HG02840 (cell line): ENCODE data around the gene FALEC.
"Not testable (repeated sequence)": the region's sequence is repeated elsewhere in the genome, so short reads cannot be mapped to it uniquely, and the experiment has no call there.

Source experiments
- ATAC-seq: cut with Tn5 transposase; IDR thresholded peaks from one replicate; pipeline ENCODE4 v1.9.1; 2021; ENCODE audit warnings: mild to moderate bottlenecking, moderate library complexity, moderate number of reproducible peaks; ENCODE audit not compliant: unreplicated experiment, low FRiP score

FALEC gene

DNA sequence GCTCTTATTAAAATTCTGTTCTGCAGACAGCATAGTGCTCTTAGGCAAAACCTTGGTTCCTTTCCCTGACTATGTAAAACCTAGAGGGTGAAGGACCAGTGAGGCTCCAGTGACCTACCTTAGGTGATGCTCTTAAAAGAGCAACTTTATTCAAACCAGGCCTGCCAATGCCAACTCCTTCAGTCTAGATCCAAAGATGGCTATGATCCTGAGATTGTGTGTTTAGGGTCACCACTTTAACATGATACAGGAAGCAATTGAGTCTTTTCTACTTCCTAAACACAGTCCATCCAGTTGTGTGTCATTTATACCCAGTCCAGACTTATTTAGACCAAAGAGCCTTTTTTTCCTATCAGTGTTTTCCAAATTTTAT, 53.0 kb downstream of the FALEC start:
- ATAC-seq, result no peak

DNA sequence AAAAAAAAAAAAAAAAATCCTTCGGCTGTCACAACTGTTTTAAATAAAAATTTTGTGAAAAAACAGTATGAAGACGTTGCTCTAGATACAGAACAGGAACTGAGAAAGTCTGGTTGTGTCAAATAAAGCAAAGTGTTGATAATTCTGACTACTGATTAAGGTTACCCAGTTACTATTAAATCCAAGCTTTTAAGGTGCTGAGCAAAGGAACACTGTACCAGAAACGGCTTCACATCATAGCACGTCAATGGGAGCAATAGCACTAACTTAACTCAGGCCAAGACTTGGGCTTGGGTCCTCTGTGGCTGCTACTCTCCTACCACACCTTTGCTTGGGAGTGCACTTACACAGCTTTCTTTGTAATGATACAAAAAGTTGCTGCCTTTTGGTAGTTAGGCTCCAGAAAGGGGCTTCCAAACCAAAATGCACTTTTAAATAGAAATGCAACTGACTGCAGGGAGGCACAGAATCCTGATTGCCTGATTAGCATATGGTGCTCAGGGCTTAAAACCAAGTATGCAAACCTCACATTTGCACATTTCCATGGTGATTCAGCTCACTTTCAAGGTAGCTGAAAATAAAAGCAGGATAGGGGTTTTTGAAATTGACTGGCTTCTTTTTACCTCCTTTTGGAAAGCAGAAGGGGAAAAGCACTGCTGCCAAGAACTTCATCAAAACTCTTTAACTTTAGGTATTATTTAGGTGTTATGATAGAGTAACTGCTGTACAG, 57.5 kb downstream of the FALEC start:
- no peak for ATAC-seq

DNA sequence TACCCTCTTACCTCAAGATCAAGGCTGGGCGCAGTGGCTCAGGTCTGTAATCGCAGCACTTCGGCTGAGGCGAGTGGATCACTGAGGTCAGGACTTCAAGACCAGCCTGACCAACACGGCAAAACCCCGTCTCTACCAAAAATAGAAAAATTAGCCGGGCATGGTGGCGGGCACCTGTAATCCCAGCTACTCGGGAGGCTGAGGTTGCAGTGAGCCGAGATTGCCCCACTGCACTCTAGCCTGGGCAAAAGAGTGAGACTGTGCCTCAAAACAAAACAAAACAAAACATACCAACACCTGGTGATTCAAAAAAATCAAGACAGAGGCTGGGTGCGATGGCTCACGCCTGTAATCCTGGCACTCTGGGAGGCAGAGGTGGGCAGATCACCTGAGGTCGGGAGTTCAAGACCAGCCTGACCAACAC, 58.1 kb downstream of the FALEC start:
- ATAC-seq, result not testable (repeated sequence)

DNA sequence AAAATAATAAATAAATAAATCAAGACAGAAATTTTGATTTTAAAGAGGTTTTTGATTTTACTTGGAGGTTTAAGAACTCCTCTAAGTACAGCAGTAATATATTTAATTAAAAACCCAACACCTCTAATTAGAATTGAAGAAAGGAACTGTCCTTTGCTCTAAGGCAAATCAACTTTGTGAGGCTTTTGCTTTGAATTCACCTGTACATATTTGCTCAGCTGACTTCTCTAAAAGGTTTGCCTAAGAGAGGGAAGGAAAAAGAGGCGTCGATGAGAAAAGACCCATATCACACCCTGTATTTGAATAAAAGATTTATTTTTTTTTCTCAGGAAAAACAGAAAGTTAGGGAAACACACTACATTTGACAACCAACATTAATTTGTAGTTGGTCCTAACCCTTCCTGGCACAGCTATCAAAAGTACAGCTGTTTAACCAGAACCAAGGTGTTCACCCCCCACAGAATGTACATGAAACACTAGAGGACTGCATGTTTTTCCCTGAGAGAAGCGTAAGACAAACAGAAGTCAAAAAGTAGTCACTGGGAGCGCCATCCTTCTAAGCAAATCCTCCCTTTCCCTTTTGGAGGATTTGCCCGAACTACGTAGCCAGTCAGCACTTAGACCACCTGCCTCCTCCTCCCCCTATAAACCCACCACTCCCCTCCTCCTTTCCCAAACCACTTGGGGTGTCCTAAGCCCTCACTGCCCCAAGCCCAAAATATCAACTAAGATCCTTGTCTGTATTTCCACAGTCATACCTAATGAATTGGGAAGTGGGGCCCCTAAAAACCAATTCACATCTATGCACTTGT, 58.9 kb downstream of the FALEC start:
- no peak for ATAC-seq

DNA sequence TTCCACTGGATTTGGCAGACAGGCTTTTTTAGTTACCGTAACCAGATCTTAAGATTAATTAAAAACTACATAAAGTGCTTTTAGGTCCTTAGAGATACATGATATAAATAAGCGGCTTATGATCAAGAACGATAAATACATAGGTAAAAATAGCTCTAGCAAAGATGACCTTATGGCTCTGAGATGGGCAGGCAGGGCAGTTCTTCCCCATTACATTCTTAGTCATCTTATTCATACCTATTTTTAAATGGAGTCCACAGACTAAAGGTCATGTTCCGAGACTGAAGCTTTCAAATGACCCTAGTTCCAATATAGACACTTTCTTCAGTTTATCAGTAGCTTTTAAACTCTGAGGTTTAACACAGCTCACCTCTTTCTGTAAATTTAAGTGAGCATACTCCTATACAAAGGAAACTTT, 59.5 kb downstream of the FALEC start:
- no peak for ATAC-seq

DNA sequence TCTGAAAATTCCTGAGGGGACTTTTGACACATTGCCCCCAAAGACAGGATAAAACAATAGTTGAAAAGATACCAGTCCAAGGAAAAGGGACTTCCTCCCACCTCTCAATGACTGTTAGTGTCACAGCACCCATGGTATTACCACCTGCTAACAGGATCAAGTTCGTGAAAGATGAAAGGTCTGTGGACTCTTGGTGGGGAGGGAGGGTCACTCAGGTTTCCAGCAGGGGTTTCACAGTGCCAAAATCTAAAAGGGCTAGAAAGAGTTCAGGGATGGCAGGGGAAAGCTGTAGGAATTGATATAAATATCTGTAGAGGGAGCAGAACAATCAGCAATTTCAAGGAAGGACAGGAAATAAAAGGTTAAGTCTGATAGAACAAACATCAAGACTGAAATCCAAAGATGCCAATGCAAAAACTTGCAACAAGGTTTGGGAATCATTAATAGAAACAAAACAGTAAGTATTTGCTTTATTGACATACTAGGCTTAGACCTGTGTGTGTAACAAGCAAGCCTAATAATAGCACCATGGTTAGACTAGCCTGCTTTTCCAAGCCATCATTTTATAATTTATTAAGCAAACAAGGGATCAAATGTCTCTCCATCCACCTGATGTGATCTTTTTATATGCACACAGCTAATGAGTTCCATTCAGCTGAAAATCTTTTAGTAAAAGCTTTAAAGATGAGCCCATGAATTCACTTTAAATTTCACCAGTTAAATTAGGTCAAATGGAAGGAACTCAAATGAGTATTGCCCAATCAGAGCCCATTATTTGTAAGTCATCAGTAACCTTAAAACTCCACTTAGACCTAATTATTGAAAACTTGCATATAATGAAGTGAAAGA, 60.2 kb downstream of the FALEC start:
- ATAC-seq, result no peak

DNA sequence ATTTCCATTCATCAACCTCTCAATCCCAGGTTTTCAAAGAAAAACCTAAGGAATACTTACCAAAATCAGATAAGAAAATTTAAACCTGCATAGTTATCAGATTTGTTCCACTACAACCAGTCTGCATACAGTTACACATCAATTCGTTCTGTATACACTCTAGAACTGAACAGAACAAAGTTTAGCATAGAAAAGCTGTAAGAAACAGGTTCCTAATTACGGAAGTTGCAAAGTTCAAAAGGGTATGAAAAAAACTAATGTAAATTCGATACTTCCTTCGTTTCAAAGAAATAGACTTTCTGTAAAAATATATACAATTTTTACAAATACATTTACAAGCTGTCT, 60.8 kb downstream of the FALEC start:
- no peak for ATAC-seq

DNA sequence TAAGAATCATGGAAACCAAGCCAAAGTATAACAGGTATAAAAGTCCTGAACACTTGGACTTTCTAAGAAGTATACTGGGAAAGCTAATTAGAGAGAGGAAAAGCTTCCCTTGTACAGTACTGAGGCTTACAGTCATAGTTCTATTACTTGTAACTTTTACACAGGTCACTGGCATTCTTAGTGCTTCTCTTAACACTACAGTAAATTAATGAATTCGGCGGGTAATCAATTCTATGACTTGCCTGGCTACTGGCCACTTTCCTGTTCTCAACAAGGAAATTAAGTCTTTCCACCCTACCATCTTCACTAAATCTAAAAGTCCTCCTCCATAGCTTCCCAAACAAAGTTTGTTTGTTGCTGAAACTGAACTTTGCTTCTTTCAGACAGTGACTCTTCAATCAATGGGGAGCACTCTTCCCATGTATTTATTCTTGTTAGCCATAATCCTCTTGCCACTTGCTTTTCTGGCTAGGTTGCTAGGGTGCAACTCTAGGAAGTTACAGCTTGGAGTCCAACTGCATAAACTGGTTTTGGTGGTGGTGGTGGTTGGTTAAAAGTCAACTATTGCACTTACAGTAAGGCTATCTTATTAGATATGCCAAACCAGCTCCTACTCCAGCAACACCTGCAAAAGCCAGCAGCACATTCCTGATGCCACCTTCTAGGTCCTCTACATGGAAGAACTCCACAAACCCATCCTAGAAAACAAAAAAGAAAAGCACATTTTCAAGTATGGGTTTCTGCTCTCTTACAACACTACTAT, 61.4 kb downstream of the FALEC start:
- ATAC-seq, result no peak

DNA sequence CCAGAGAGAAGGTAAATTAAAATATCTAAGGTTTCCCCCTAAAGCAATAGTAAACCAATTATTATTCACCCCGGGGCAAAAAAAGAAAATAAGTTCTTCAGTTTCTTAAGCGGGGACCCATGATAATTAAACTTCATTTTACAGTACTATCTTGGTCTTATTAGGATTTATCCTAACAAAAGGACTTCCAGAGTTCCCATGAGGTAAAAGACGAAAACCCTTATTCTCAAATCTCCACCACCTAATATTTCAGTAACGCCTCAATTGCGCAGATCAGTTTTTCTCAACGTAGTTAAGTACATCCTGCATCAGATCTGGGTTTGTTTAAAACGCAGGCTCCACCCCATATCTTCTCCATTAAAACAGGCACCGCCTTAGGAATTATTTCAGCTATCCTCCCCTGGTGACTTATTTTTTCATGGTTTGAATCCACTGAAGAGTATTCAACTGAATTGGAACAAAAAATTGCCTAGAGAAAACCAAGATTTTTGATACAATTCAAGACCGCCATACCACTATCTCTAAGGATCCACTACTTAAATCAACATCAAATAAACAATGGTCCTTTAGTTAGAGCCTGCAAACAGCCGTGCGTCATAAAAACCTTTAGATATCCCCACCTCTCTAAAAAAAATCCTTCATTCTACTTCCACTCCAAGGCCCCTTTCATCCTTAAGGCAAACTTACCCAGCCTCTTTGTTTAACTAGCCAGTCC, 62.2 kb downstream of the FALEC start:
- ATAC-seq, result no peak

DNA sequence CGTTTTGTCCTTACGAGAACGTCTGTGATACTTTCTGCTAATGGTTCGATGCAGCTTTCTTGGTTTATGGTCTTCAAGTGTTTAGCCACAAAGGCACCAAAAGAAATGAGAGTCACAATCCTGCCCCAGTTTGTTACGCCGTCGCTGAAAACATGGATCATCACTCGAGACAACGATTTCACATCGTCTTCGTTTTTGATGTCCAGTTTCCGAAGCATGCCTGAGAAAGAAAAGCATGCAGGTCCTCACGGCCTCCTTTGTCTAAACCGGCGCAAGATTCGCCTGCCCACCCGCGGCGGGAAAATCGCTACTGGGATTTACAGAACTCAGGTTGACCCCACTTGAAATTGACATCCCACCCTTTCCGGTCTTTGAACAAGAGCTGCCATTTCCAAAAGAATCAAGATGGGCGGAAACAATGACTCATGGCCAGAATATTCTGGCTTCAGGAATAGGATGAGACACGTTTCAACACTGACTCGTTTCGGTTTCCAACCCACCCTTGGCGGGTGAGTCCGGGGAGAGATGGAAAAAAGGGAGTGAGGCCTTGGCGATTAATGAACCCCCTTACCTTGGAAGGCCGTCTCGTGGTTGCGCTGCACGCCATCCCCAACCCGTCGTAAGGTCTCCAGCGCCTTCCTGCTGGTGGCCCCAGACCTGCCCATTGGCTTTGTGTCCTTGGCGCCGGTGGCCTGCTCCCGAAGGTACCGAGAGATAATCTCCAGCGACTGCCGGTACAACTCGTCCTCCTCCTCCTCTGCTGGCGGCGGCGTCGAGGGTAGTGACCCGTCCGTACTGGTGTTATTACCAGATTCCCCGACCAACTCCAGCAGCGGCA, 62.9 kb downstream of the FALEC start:
- ATAC-seq, result no peak

DNA sequence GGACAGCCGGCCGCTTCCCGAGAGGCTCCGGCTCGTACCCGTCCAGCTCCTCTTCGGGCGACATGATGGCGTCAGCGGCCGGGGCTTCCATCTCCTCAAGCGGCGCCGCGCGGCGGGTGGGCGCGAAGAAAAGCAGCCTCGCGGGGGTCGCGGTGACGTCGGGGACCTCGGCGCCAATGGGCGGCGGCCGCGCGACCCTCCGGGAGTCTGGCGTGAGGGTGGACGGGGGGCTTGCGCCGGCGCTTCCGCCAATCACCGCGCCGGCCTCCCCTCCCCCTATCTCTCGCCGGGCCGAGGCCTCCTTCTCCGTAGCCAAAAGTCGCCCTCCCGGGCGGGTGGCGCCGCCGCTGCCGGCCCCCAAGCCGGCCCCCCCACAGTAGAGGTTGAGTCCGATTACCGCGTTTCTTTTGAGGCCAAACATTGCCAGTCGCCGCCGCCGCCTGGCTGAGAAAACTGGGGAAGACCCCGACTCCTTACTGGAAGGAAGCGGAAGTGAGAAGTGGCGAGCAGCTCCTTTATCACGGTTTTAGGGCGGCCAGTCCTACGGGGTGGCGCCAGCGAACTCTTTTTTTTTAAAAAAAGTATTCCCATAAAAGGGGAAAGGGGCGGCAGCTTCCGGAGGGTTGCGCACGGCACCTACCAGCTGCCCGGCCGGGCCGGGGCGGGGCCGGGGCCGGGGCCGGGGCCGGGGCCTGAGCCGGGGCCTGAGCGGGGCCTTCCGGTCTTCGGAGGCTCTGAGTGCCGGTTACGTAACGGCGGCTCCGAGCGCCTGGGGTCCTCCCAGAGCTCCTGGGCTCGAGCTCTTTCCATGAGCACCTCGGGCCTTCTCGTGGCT, 63.8 kb downstream of the FALEC start, which contains the start of gene MCL1:
MCL1 (minus strand) TSS at position 501 of the 835 bp plus-strand sequence; CDS start at position 421, 80 bp downstream.
- ATAC-seq, result peak; percentile 89

DNA sequence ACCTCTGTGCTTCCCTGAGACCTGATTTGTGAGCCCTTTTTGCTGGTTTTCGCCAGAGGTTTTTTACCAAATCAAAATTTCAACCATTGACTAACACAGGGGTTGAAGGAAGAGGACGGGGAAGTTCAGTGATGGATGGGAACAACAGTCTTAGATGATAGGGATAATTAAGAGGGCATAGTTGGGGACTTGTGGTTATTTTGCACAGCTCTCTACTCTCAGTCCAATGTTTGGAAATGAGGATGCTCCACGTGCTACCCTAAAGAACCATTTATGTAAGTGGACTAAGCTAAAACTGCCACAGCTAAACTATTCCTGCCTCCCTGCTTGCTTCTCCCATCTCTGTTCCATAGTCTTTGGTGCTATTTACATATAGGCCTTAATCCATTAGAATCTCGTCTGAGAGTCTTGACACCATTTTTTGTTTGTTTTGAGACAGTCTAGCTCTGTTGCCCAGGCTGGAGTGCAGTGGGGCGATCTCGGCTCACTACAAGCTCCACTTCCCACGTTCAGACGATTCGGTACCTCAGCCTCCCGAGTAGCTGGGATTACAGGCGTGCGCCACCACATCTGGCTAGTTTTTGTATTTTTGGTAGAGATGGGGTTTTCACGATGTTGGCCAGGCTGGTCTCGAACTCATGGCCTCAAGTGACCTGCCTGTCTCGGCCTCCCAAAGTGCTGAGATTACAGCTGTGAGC, 64.5 kb downstream of the FALEC start:
- peak; percentile 3 for ATAC-seq

DNA sequence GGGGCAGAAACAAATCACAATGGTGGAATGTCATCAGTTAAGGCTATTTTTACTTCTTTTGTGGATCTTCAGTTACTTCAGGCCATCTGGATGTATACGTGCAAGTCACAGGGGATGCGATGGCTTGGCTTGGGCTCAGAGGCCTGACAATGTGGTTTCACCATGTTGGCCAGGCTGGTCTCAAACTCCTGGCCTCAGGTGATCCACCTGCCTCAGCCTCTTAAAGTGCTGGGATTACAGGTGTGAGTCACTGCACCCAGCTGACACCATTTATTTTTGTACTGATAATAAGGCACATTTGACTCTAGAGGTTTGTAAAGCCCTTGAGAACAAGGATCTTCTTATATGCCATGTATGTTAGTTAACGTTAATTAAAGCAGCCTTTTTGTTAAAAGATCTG, 65.4 kb downstream of the FALEC start:
- not testable (repeated sequence) for ATAC-seq

DNA sequence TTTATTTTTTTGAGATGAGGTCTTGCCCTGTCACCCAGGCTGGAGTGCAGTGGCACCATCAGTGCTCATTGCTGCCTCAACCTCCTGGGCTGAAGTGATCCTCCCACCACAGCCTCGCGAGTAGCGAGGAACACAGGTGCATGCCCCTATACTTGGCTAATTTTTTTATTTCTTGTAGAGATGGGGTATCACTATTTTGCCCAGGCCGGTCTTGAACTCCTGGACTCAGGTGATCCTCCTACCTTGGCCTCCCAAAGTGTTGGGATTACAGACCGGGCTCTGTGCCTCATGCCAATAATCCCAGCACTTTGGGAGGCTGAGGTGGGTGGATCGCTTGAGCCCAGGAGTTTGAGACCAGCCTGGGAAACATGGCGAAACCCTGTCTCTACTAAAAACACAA, 65.9 kb downstream of the FALEC start:
- not testable (repeated sequence) for ATAC-seq

DNA sequence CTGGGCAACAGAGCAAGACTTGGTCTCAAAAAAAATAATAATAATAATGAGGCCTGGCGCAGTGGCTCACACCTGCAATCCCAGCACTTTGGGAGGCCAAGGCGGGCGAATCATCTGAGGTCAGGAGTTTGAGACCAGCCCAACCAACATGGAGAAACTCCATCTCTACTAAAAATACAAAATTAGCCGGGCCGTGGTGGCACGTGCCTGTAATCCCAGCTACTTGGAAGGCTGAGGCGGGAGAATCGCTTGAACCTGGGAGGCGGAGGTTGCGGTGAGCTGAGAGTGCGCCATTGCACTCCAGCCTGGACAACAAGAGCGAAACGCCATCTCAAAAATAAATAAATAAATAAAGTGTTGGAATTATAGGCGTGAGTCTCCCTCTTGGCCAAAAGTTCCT, 66.4 kb downstream of the FALEC start:
- not testable (repeated sequence) for ATAC-seq

DNA sequence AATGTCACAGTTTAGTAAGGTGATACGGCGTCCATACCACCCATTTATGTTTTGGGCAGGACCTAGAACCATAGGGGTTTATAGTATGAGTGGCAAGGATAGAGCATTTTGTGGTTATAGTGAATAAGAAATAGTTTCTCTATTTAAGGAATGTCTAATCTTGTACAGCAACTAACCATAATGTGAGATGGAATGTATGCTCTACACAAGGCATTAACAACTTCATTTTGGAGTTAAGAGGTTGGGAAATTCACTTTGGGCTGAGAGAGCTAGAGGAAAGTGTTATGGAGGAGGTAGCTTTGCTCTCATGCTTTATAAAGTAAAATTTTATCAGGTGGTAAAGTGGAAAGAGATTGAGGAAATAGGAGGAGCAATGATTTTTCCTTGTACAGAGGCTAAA, 66.8 kb downstream of the FALEC start:
- ATAC-seq, result no peak
